Fibroblast of peridontal ligament (primary cell): ENCODE measurements around the gene MIER1.

ENCODE experiments used
- DNase-seq: peaks from one replicate; pipeline ENCODE4 v3.0.0-alpha.2; 2010; ENCODE audit errors: extremely low read depth

The MIER1 gene

DNA sequence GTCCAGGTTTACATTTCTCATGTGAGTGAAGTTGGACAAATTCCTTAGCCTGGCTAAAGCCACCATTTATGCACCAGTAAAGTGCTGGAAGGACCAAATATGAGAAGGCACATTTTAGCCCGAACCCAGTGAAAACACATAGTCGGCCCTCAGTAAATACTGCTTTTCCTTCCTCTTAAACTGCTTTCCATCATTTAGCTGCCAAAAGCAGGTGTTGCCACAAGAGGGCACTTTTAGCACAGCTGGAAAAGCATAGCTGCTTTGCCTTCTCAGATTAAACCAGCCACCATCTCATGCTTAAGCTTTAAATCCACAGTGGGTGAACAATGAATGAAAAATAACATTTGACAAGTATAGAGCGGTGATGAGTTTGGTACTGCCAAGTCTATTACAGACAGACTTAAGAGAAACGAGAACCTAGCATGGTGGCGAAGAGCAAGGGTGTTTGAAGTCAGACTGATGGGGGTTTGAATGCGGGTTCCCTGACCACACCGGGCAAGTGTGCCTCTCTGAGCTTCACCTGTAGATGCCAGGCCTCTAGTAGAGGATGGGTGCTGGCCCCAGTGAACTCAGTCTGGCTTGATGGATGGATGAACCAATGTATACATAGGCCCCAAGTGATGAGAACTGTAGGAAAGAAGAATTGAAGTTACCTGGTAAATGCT is 71.4 kb downstream of the MIER1 start:
- peak; percentile 87 for DNase-seq

DNA sequence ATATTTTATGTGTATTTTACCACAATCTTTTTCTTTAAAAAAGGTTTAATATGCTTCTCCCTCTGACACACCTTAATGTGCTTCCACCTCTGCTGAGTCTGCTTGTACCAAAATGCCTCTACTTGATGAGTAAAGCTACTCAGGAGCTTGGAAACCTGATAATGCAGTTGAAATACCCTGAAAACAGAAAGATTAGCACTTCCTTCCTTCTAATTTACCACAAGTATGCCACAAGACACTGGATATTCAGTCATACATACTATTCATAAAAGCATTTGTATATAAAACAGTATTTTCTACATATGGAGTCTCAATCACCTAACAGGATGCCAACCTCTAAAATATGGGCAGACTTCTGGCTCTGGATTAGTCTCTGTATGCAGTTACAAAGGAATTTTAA is 74.2 kb downstream of the MIER1 start:
- DNase-seq, result no peak

DNA sequence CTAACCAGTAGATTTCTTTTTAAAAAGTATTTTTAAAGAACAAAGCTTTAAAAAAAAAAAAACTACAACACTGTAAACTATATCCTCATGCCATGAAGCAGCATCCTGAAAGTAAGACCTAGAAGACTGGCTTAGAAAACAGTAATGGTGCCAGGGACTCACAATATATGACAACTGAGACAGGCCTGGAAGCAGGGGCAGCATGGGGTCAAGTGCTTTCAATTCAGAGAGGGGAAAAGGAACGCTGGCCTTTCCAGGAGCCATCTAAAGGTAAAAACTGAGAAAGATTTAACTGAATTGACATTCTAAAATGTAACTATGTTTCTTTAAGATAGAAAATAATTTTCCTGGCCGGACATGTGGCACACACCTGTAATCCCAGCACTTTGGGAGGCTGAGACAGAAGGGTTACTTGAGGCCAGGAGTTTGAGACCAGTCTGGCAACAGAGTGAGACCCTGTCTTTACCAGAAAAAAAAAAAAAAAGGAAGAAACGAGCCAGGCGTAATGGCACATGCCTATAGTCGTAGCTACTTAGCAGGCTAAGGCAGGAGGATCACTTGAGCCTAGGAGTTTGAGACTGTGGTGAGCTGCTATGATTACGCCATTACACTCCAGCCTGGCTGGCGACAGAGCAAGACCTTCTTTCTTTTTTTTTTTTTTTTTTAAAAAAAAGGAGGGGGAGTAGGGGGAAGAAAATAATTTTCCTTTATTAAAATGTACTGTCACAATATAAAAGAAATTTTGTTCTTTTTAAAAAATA is 75.0 kb downstream of the MIER1 start:
- DNase-seq, result no peak

DNA sequence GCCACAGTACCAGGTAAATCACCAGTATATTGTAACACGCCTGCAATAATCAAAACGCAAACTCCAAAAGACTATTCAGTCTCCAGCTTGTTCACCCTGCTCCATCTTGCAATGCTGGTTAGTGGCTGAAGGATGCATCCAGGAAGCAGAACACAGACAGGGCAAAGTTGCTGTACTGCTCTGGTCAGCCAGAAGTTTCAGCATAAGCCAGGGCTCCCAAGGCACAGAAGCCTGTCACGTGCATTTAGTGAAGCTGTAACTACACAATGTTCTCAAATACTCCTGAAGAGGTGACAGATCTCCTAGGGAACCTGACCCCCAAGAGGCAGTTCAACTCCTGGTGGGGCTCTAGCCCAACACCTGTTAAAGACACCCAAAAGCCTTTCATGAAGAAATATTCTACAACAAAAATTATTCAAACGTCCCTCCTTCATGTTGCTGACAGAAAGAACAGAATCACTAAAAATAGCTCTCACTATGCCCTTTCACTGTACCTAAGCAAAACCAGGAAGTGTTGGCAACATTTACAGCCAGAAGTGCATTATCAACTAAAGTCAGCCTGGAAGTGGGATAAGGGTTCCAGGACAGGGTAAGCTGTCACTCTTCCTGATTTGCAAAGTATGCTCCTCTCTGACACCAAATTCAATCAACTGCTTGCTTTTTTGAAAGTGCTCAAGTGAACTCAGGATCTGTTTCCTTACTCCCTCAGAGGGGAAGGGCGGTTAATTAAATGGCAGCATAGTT is 77.1 kb downstream of the MIER1 start:
- DNase-seq, result no peak

DNA sequence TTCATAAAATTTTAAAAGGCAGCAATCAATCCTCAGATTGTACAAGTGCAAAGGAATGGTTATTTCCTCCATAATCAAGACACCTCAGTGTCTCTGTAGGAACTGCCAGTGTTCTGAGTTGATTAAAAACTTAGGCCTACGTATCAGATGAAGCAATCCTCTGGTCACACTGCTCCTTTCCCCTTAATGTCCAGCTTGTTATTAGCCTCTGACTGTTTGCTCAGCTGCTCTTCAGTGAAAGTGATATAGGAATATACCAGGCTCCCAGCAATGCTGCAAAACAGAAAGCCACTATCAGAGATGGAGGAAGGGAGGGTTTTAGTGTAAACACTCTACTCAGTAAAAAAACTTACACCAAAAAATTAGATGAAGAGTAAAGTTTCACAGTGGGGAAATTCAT is 79.4 kb downstream of the MIER1 start:
- no peak for DNase-seq

DNA sequence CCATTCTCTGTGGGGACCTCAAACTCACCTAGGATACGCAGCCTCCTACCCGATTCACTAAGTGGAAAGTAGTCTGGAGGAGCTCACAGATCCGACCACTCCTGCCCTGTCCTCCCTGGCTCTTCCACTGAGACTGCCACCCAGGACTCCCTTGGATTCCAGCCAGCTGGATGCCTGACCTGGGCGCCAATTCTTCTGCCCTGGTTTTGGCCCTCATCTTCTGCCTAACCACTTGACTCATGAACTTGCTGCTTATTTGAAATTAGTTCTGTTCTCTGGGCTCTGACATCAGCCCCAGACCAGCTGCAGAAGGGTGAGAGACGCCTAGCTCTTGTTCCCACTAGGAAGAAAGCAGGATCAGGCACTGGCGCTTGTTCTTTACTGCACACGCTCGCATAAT is 80.3 kb downstream of the MIER1 start:
- no peak for DNase-seq

DNA sequence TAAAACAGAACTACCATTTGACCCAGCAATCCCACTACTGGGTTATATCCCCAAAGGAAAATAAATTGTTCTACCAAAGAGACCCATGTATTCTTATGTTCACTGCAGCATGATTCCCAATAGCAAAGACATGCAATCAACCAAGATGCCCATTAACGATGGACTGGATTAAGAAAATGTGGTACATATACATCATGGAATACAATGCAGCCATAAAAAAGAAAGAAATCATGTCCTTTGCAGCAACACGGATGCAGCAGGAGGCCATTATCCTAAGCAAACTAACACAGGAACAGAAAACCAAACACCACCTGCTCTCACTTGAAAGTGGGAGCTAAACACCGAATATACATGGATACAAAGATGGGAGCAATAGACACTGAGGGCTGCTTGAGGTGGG is 85.0 kb downstream of the MIER1 start:
- no peak for DNase-seq

DNA sequence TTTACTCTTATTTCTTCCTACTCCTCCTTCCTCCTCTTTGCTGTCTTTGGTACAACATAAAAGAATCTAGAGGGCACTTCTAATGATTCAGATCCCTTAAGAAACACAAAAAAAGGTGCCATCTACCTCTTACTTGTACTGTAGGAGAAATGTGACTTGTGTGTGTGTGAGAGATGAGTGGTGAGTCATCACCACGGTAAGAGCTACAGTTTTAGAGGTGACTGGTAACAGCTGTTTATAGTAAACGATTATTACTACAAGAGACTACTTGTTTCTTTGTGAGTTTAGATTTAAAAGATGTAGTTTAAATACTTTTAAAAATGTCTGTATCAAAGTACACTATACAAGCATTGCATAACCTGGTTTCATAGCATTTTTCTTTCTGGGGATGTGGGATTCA is 88.8 kb downstream of the MIER1 start:
- peak; percentile 23 for DNase-seq

DNA sequence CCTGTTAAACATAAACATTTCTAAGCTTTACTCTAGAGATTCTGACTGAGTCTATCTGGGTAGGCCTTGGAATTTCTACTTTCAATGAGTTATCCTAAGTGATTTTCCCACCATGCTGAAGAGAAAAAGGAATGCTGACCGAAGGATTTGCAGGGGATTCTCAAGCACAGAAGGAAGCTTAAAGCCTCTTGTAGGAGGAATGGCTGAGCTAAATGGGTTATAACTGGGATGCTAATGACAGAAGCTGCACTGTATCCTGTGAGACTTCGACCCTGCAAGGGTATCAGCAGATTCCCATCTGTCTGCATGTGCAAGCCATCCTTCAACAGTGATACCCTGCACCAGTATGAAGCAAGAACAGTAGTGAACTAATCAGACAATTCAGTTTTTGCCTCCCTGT is 93.8 kb downstream of the MIER1 start:
- no peak for DNase-seq

DNA sequence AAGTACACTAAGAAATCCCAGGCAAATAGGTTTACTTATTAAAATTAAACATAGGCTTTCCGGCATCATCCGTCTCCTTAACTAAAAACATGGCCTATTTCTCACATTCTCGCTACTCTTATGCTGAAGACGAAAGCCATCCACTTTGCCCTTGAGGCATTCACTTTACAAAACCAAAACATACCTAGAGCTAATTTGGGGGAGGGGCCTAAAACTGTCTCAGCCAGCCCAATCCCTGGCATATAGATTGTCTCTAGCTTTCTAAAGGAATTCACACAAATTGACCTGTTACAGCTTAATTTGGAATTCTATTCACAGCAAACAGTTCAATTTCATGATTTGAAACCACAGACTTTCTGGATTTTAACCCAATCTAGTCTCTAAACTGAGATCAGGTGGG is 94.3 kb downstream of the MIER1 start:
- DNase-seq, result no peak

DNA sequence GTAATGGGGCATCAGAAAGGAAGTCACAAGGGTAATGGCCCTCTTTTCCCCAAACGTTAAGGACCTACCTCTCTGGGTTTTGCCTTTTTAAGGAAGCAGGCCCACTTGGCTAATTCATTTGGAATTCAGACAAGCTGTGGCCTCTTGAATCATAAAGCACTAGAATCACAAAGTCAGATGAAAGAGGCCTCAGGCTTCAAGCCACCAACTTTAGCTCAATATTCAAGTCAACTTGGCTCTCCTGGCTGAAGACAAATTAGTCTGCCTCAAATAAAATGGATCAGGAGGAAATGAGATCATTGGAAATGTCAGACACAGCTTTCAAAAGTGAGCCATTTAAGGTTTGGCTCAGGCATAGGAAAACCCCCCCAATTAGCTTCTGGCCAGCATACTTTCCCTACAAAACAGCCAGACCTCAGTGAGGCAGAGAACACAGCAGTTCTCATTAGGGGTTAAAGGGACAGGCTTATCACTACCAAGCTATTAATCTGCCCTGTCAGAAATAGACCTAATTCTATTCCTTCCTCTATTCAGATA is 94.9 kb downstream of the MIER1 start:
- peak; percentile 77 for DNase-seq

DNA sequence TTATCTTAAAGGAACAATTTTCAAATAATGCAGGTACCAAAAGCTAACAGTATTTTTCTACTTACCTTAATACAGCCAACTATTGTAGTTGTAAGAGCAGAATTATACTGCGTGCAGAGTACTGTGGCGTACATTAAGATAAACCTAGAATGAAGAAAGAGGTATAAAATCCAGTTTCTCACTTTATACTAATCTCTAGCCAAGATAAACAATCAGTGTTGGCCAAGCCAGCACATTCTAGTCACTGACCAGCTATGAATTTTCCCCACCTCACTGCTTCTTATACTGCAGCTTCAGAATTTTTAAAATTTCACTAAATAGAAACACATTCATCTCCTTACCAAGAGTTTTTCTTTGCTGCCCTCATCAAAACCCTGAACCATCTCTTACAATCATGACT is 95.5 kb downstream of the MIER1 start:
- DNase-seq, result peak; percentile 74

DNA sequence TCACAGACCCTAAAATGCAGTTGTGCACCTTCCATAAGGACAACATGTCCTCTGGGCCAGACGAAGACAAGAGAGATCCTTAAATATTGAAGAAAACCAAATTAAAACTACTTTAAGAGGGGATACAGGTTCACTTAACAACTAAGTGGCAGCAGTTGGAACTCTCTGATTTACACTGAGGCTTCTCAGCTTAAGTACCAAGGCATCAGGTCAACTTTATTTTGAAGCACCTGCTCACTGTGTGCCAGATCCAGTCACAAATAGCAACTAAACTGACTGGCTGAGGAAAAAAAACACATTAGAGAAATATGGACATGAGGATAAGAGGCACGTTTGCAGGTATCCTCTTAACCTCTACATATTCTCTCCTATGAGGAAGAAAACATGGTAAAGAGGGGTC is 96.0 kb downstream of the MIER1 start:
- DNase-seq, result no peak

DNA sequence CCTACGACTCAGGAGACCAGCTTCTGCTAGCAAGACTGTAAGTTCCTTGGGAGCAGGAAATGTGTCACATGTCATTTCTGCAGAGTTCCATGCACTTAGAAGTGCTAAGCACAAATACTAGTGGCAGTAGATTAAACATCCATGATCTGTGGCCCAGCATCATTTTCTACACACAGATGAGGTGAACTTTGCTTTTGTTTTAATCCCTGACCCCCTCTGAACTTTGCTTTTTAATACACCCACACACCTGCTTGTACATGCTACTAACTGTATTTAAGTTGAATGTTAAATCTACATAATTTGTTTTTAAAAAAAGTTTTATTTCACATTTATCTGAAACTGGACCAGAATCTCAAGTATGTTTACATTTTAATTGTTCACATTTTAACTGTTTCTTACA is 104.7 kb downstream of the MIER1 start:
- DNase-seq, result no peak

DNA sequence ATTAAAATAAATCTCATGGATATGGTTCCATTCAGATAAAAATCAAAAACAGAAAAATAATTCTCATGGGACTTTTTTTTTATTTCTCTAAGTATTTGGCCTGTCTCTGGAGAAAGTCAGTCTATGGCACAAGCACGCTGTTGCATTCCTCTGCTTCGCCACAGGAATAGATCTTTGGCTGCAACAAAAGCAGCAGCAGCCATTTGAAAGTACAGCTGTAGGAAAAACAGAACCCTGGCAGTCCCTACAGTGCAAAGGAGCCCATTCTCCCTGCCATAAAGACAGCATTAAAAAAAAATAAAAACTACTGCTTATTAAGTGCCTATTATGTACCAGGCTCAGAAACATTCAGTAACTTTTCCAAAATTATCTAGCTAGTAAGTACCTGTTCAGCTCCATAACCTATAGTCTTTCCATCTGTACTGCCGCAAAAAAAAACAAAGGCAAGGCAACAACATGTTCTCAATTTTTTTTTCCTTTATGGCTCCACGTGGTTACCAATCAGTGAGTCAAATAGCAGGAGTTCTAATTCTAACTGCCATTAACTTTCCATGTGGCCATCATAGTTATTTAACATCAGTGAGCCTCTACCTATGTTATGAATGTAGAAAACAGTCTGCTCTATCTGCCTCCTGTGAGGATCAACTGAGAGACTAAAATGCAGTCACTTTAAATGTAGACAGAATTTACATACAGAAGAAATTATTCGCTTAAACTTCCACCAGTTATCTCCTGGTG is 106.5 kb downstream of the MIER1 start:
- DNase-seq, result peak; percentile 60

DNA sequence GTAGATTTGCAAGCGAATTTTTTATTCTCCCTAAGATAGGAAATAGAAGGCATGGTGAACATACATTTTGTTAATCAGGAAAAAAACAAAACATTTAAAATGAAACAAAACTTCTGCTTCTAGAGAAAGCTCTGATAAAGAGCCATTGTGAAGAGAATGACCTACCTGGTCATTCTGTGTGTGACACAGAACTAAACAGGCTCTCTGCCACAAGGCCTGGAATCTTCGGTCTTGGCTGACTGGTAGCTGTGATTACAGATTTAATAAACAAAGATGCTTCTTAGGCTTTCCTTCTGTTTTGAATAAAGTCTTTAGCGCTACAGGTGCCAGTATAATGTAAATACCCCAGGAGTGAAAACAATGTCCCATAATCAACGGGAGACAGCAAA is 107.1 kb downstream of the MIER1 start:
- DNase-seq, result no peak
